ENCODE data around the gene GOLIM4. TPM values are rescaled to one million over a fixed set of nuclear protein-coding genes. Genes with fewer than 3 reads are reported as not detected.

Gene GOLIM4
- total RNA-seq, 2 experiments from 2014 or later = 1.7 to 1.9 TPM

DNA sequence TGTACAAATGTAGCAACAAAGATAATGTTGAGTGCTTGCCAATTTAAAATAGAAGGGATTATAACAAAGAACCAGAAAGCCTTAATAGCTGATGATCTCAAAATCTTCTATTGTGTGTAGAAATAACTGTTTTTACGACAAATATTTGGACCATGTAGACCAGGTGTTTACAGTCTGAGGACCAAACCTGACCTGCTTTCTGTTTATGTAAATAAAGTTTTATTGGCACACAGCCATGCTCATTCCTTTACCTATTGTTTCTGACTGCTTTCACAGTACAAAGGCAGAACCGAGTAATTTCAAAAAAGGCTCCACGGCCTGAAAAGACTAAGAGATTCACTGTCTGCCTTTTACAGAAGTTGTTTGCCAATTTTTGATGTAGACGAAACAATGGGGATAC is 91.8 kb downstream of the GOLIM4 start:
- Mint-ChIP-seq H3K27ac (no peak overlapping the region), H3K9me3 (no peaks in the 10 kb centered on the region), H3K27me3 (no peaks in the 10 kb centered on the region), H3K4me3 (no peak overlapping the region), H3K36me3 (ENCODE audit: low read depth) (no peaks in the 10 kb centered on the region), H3K4me1 (no peaks in the 10 kb centered on the region)
- ChIA-PET POLR2A (no interaction called here), CTCF (no interaction called here)
- no peak for DNase-seq

DNA sequence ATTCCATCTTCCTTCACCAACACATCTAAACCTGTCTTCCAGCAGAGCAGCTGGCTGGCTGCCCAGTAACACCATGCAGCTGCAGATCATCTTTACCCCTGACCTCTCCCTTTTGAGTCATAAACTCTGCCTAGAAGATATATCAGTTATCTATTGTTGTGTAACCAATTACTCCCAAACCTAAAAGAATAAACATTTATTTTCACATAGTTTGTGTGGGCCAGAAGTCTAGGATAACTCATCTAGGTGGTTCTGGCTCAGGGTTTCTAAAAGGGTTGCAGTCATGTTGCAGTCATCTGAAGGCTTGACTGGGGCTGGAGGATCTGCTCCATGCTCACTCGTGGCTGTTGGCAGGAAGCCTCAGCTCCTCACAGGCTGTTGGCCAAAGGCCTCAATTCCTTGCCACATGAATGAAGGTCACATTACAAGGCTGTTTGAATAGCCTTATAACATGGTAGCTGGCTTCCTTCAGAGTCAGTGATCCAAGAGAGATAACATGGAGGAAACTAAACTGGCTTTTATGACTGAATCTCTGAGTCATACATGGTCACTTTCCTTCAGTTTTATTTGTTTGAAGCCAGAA is 92.8 kb downstream of the GOLIM4 start:
- Mint-ChIP-seq H3K27me3 (no peaks in the 10 kb centered on the region), H3K36me3 (ENCODE audit: low read depth) (no peaks in the 10 kb centered on the region), H3K4me1 (no peaks in the 10 kb centered on the region), H3K4me3 (no peak overlapping the region), H3K27ac (no peak overlapping the region), H3K9me3 (no peaks in the 10 kb centered on the region)
- ChIA-PET CTCF (no interaction called here), POLR2A (no interaction called here)
- no peak for DNase-seq

- no peaks in the 10 kb centered on the region for H3K9me3 Mint-ChIP-seq
- no peak for DNase-seq
Observed at GRCh38 chr3:168001244-168001643, 94.5 kb downstream of the GOLIM4 start.

GRCh38 chr3:167998253-167998652 is 97.5 kb downstream of the GOLIM4 start:
- Mint-ChIP-seq H3K36me3 (ENCODE audit: low read depth) (no peaks in the 10 kb centered on the region), H3K4me3 (no peak overlapping the region), H3K9me3 (no peaks in the 10 kb centered on the region), H3K27me3 (no peaks in the 10 kb centered on the region), H3K27ac (no peak overlapping the region), H3K4me1 (no peaks in the 10 kb centered on the region)
- CTCF ChIA-PET = no interaction called here
- POLR2A ChIA-PET = no interaction called here
- DNase-seq = no peak

More at GRCh38 chr3:168001244-168001643, 94.5 kb downstream of the GOLIM4 start:
- H3K36me3 Mint-ChIP-seq (ENCODE audit: low read depth) = no peaks in the 10 kb centered on the region
- ChIA-PET CTCF (no interaction called here), POLR2A (no interaction called here)
- H3K4me3 Mint-ChIP-seq = no peak overlapping the region
- no peak overlapping the region for H3K27ac Mint-ChIP-seq
- no peaks in the 10 kb centered on the region for H3K4me1 Mint-ChIP-seq
- H3K27me3 Mint-ChIP-seq = no peaks in the 10 kb centered on the region

DNA sequence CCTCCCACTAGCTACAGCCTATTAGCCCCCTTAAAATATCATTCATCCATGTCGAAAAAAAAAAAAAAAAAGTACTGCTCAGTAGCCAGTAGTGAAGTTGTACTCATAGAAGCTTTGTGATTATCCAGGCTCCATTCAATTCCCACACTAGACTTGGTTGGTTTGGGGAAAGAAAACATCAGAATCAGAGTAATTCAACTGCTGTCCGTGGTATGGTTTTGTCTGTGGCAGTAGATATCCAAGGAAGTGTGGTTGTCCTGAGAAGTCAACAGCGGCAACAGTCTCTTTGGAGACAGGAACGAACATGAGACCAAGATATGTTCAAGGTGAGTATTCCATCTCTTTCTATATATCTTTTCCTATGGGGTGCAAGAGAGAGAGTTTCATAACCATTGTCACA is 99.2 kb downstream of the GOLIM4 start:
- H3K4me1 Mint-ChIP-seq = no peaks in the 10 kb centered on the region
- no peaks in the 10 kb centered on the region for H3K36me3 Mint-ChIP-seq (ENCODE audit: low read depth)
- no peak overlapping the region for H3K27ac Mint-ChIP-seq
- H3K27me3 Mint-ChIP-seq = no peaks in the 10 kb centered on the region
- H3K4me3 Mint-ChIP-seq = no peak overlapping the region
- no peaks in the 10 kb centered on the region for H3K9me3 Mint-ChIP-seq
- POLR2A ChIA-PET = no interaction called here
- CTCF ChIA-PET = no interaction called here
- no peak for DNase-seq

DNA sequence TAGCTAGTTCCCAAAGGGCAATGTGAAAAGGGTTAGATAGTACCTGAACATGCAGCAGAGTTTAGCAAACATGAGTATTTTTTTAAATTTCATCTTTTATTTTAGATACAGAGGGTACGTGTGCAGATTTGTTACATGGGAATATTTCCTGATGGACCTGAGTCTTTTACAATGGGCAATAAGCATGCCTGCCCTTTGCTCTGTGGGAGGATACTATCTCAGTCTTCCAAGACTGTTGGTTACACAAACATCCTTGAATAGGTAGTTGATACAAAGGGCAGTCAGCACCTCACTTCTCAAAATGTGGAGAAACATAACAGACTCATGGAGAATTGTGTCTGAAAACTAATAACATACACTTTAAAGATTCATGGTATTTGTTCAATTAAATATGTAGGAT is 103.3 kb downstream of the GOLIM4 start:
- Mint-ChIP-seq H3K27me3 (no peaks in the 10 kb centered on the region), H3K4me1 (no peaks in the 10 kb centered on the region), H3K27ac (no peak overlapping the region), H3K36me3 (ENCODE audit: low read depth) (no peaks in the 10 kb centered on the region), H3K4me3 (no peak overlapping the region), H3K9me3 (no peaks in the 10 kb centered on the region)
- POLR2A ChIA-PET = no interaction called here
- CTCF ChIA-PET = no interaction called here
- DNase-seq = no peak

- ChIA-PET CTCF (interaction anchor here (1.0 kb wide), 1 partner anchor 11 kb away, joined by 4 read pairs; no protein-coding TSS in a partner anchor), POLR2A (no interaction called here)
- Mint-ChIP-seq H3K9me3 (no peaks in the 10 kb centered on the region), H3K27me3 (peaks cover 3% of the 10 kb centered on the region), H3K4me1 (no peaks in the 10 kb centered on the region), H3K4me3 (no peak overlapping the region), H3K27ac (no peak overlapping the region), H3K36me3 (ENCODE audit: low read depth) (no peaks in the 10 kb centered on the region)
- DNase-seq = no peak
Observed at GRCh38 chr3:167991213-167991612, 104.5 kb downstream of the GOLIM4 start.

GRCh38 chr3:167989999-167990398 is 105.7 kb downstream of the GOLIM4 start:
- H3K4me3 Mint-ChIP-seq = no peak overlapping the region
- CTCF ChIA-PET = no interaction called here
- POLR2A ChIA-PET = no interaction called here
- H3K36me3 Mint-ChIP-seq (ENCODE audit: low read depth) = no peaks in the 10 kb centered on the region
- no peaks in the 10 kb centered on the region for H3K9me3 Mint-ChIP-seq
- no peak overlapping the region for H3K27ac Mint-ChIP-seq
- no peaks in the 10 kb centered on the region for H3K4me1 Mint-ChIP-seq
- H3K27me3 Mint-ChIP-seq = peaks cover 4% of the 10 kb centered on the region
- DNase-seq = no peak

GRCh38 chr3:167989066-167989465 is 106.7 kb downstream of the GOLIM4 start:
- Mint-ChIP-seq H3K4me1 (no peaks in the 10 kb centered on the region), H3K9me3 (no peaks in the 10 kb centered on the region), H3K36me3 (ENCODE audit: low read depth) (no peaks in the 10 kb centered on the region), H3K27ac (no peak overlapping the region), H3K4me3 (no peak overlapping the region), H3K27me3 (peaks cover 4% of the 10 kb centered on the region)
- POLR2A ChIA-PET = no interaction called here
- no peak for DNase-seq
- CTCF ChIA-PET = no interaction called here

DNA sequence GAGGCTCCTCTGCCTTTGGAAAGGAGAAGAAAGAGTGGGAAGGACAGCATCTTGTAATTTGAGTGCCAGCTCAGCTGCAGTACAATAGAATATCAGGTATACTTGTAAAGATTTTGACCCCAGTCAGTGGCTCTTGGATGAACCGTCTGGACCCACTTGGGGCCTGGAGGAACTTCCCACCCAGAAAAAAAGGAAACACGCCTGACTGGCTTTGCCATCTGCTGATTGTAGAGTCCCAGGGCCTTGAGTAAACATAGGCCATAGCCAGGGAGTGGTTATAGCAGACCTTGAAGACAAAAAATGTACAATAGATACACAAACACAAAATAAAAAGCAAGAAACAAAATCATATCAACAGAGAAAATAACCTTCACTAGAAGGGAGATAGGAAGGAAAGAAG is 112.1 kb downstream of the GOLIM4 start:
- DNase-seq = no peak
- Mint-ChIP-seq H3K9me3 (no peaks in the 10 kb centered on the region), H3K36me3 (ENCODE audit: low read depth) (no peaks in the 10 kb centered on the region), H3K4me1 (no peaks in the 10 kb centered on the region), H3K27me3 (peaks cover 4% of the 10 kb centered on the region), H3K4me3 (no peak overlapping the region), H3K27ac (no peak overlapping the region)
- POLR2A ChIA-PET = no interaction called here
- CTCF ChIA-PET = no interaction called here

GRCh38 chr3:167978486-167978885 is 117.2 kb downstream of the GOLIM4 start:
- Mint-ChIP-seq H3K4me1 (no peaks in the 10 kb centered on the region), H3K4me3 (no peak overlapping the region), H3K27me3 (no peaks in the 10 kb centered on the region), H3K36me3 (ENCODE audit: low read depth) (no peaks in the 10 kb centered on the region), H3K27ac (no peak overlapping the region), H3K9me3 (no peaks in the 10 kb centered on the region)
- ChIA-PET CTCF (no interaction called here), POLR2A (no interaction called here)
- DNase-seq = no peak

DNA sequence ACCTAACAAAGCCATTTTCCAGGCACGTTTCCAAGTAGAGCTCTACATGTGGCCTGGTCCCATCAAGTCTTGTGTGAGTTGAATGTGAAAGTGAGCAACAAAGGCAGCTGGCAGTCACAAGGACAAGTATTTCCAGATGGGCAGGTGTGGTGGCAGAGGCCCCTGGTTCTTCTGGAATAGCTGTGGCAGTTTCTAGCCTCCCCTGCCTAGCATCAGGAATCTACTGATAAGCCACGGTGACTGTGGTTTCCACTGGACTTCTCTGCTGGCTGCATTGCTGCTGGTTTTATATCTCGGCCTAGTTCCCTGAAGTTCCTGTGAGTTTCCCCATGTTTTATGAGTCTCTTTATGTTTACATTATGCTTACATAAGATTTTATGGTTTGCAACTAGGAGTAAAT is 117.7 kb downstream of the GOLIM4 start:
- Mint-ChIP-seq H3K4me3 (no peak overlapping the region), H3K36me3 (ENCODE audit: low read depth) (no peaks in the 10 kb centered on the region), H3K27ac (no peak overlapping the region), H3K4me1 (no peaks in the 10 kb centered on the region), H3K9me3 (no peaks in the 10 kb centered on the region), H3K27me3 (no peaks in the 10 kb centered on the region)
- DNase-seq = no peak
- CTCF ChIA-PET = no interaction called here
- POLR2A ChIA-PET = no interaction called here

GRCh38 chr3:167976516-167977361 is 119.0 kb downstream of the GOLIM4 start:
- ChIA-PET CTCF (no interaction called here), POLR2A (no interaction called here)
- Mint-ChIP-seq H3K27me3 (no peaks in the 10 kb centered on the region), H3K4me3 (no peak overlapping the region), H3K36me3 (ENCODE audit: low read depth) (no peaks in the 10 kb centered on the region), H3K27ac (no peak overlapping the region), H3K4me1 (no peaks in the 10 kb centered on the region), H3K9me3 (no peaks in the 10 kb centered on the region)
- DNase-seq = no peak

DNA sequence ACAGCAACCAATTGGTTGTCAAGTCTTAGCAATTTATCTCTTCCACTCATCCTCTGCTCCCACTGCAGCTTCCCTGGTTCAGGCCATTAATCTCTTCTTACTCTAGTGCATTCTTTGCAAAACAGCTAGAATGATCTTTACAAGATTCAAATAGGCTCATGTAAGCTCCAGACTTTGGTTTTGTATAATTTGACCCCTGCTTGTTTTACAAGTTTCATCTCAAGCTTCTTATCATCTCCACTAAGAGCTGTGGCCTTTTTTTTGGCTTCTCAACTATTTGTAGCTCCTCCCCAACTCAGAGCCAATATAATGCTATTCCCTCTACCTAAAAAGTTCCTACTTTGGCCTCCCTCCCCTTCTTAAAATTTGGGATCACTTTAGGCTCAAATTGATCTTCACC is 121.8 kb downstream of the GOLIM4 start:
- H3K9me3 Mint-ChIP-seq = no peaks in the 10 kb centered on the region
- H3K27me3 Mint-ChIP-seq = no peaks in the 10 kb centered on the region
- DNase-seq = no peak
- ChIA-PET CTCF (no interaction called here), POLR2A (no interaction called here)
- no peak overlapping the region for H3K27ac Mint-ChIP-seq
- no peaks in the 10 kb centered on the region for H3K4me1 Mint-ChIP-seq
- no peak overlapping the region for H3K4me3 Mint-ChIP-seq
- H3K36me3 Mint-ChIP-seq (ENCODE audit: low read depth) = no peaks in the 10 kb centered on the region

Measured in activated CD4-positive, alpha-beta memory T cell treated with anti-CD3 and anti-CD28 coated beads, Interleukin-2, amount 10 ng/mL, durations not matched to agents 7 days and 5 days (primary cell).